ENCODE data around the gene ACVR1.

ACVR1 gene

GRCh38 chr2:157843081-157843480 lies 33.0 kb downstream of the ACVR1 start:
- DNase-seq (ENCODE audit: extremely low read depth, low read depth): no peak
- TF ChIP-seq CTCF (IDR thresholded peaks at IDR 0.05; ENCODE audit: low read depth, low read length): no peak

GRCh38 chr2:157842106-157842879 lies 33.8 kb downstream of the ACVR1 start:
- TF ChIP-seq CTCF (IDR thresholded peaks at IDR 0.05; ENCODE audit: low read depth, low read length): no peak
- DNase-seq (ENCODE audit: extremely low read depth, low read depth): no peak

GRCh38 chr2:157841485-157841884 lies 34.6 kb downstream of the ACVR1 start:
- DNase-seq (ENCODE audit: extremely low read depth, low read depth): no peak
- TF ChIP-seq CTCF (IDR thresholded peaks at IDR 0.05; ENCODE audit: low read depth, low read length): no peak

- no peak for TF ChIP-seq CTCF (IDR thresholded peaks at IDR 0.05; ENCODE audit: low read depth, low read length)
- no peak for DNase-seq (ENCODE audit: extremely low read depth, low read depth)
These were observed 35.5 kb downstream of the ACVR1 start for GRCh38 chr2:157840568-157841156.

- DNase-seq (ENCODE audit: extremely low read depth, low read depth): no peak
- no peak for TF ChIP-seq CTCF (IDR thresholded peaks at IDR 0.05; ENCODE audit: low read depth, low read length)
These were observed 36.3 kb downstream of the ACVR1 start for GRCh38 chr2:157839822-157840221.

- DNase-seq (ENCODE audit: extremely low read depth, low read depth): no peak
- no peak for TF ChIP-seq CTCF (IDR thresholded peaks at IDR 0.05; ENCODE audit: low read depth, low read length)
These were observed 36.8 kb downstream of the ACVR1 start for GRCh38 chr2:157839162-157839801.
